PC-9 (cell line): ENCODE results near the gene ROBO1. TPM values are rescaled to one million over a fixed set of nuclear protein-coding genes. Genes with fewer than 3 reads are reported as not detected.

ENCODE experiments used
- BruUV-seq: library from RNA; stranded (reverse); fragments of 400-500 nt; replicated peaks from 2 replicates; lab custom pipeline; 2021; lab: Mats Ljungman, UMichigan
- CTCF ChIA-PET: fragments of 300-600 bp; sonication (Branson Sonifier 250); formaldehyde crosslinking; loops from one replicate; lab custom pipeline; 2022; ENCODE audit warnings: antibody characterized with exemption; lab: Charles Lee
- POLR2A ChIA-PET: fragments of 300-600 bp; sonication (Branson Sonifier 250); formaldehyde crosslinking; loops from one replicate; lab custom pipeline; 2022; ENCODE audit warnings: antibody characterized with exemption; ENCODE audit not compliant: unreplicated experiment; lab: Charles Lee
- DNase-seq, 2 experiments: peaks; one replicate each; pipeline versions ENCODE4 v3.0.0 to v3.0.0-alpha.2; 2015 to 2022; ENCODE audit warnings: mixed read lengths in 1 of 2
- H2AFZ ChIP-seq: fragments of 200-600 bp; sonication (generic); 2 replicates; pipeline ENCODE4 v1.8.1; 2017; ENCODE audit warnings: antibody characterized with exemption
- H3F3A ChIP-seq: fragments of 200-600 bp; sonication (generic); 2 replicates; pipeline ENCODE4 v1.8.1; 2017; ENCODE audit warnings: antibody characterized with exemption, mild to moderate bottlenecking, low read depth; ENCODE audit not compliant: insufficient read depth
- H3K27ac ChIP-seq: fragments of 200-600 bp; sonication (generic); 2 replicates; pipeline ENCODE4 v1.6.1; 2016; ENCODE audit warnings: mixed run types
- H3K27me3 ChIP-seq: fragments of 200-600 bp; sonication (generic); 2 replicates; pipeline ENCODE4 v1.6.1; 2016; ENCODE audit warnings: low read depth, mixed run types; ENCODE audit not compliant: insufficient read depth
- H3K36me3 ChIP-seq: fragments of 200-600 bp; sonication (generic); 2 replicates; pipeline ENCODE4 v1.6.1; 2016; ENCODE audit warnings: low read depth, mixed run types
- H3K4me1 ChIP-seq: fragments of 200-600 bp; sonication (generic); replicated peaks from 2 replicates; pipeline ENCODE4 v1.6.1; 2016; ENCODE audit warnings: mixed run types; ENCODE audit not compliant: insufficient read depth
- H3K4me2 ChIP-seq: fragments of 200-600 bp; sonication (generic); 2 replicates; pipeline ENCODE4 v1.6.1; 2017; ENCODE audit warnings: mixed run types
- H3K4me3 ChIP-seq: fragments of 200-600 bp; sonication (generic); 2 replicates; pipeline ENCODE4 v1.6.1; 2016; ENCODE audit warnings: mixed run types
- H3K79me2 ChIP-seq: fragments of 200-600 bp; sonication (generic); 2 replicates; pipeline ENCODE4 v1.6.1; 2017; ENCODE audit warnings: low read depth, mixed run types
- H3K9me2 ChIP-seq: fragments of 200-600 bp; sonication (generic); 2 replicates; pipeline ENCODE4 v1.8.1; 2017; ENCODE audit warnings: mild to moderate bottlenecking; ENCODE audit not compliant: insufficient read depth
- H3K9me3 ChIP-seq: fragments of 200-600 bp; sonication (generic); 2 replicates; pipeline ENCODE4 v1.8.1; 2016; ENCODE audit warnings: low read depth; ENCODE audit not compliant: insufficient read depth
- H4K20me1 ChIP-seq: fragments of 200-600 bp; sonication (generic); 2 replicates; pipeline ENCODE4 v1.8.1; 2017; ENCODE audit not compliant: insufficient read depth
- CTCF ChIP-seq: fragments of 200-600 bp; sonication (generic); conservative IDR thresholded peaks from 2 replicates; pipeline ENCODE4 v1.6.1; 2017; ENCODE audit warnings: mixed run types, antibody characterized with exemption, mild to moderate bottlenecking, moderate library complexity
- EZH2 ChIP-seq: fragments of 200-600 bp; sonication (generic); IDR thresholded peaks from 2 replicates; pipeline ENCODE4 v1.8.0; 2017; ENCODE audit warnings: antibody characterized with exemption, low read depth
- intact Hi-C: fragments of 100-400 bp; cut with micrococcal nuclease; formaldehyde crosslinking; loops from one replicate; pipeline ENCODE4 v1.10.0; 2022; ENCODE audit not compliant: unreplicated experiment
- total RNA-seq: library from RNA; stranded (reverse); gene quantifications from 2 replicates; pipeline ENCODE4 v1.2.3, GENCODE V29; 2021

The ROBO1 gene
- total RNA-seq, 1 experiment from 2014 or later = 17.5 TPM

- H3K9me2 ChIP-seq = no peaks in the 10 kb centered on the region
- no peaks in the 10 kb centered on the region for H4K20me1 ChIP-seq
- peaks cover 5% of the 10 kb centered on the region; the same call in 1 of the 2 replicates for H3F3A ChIP-seq
- H3K4me2 ChIP-seq = no peak overlapping the region
- no peak overlapping the region for H3K4me3 ChIP-seq
- H3K4me1 ChIP-seq = no peaks in the 10 kb centered on the region
- no TSS peak for BruUV-seq
- H2AFZ ChIP-seq = no peak overlapping the region
- no peak for DNase-seq
- no peaks in the 10 kb centered on the region for H3K9me3 ChIP-seq
- no peak overlapping the region for H3K27ac ChIP-seq
- no peak for TF ChIP-seq EZH2
- no peak for TF ChIP-seq CTCF
- H3K79me2 ChIP-seq = no peaks in the 10 kb centered on the region
- no peaks in the 10 kb centered on the region for H3K36me3 ChIP-seq
- intact Hi-C loops = no loop called here
- CTCF ChIA-PET = no interaction called here
- no peaks in the 10 kb centered on the region for H3K27me3 ChIP-seq
- POLR2A ChIA-PET = no interaction called here
These were observed 449 bp downstream of the ROBO1 start for GRCh38 chr3:79767194-79767904.

GRCh38 chr3:79766496-79767193, 1.2 kb downstream of the ROBO1 start:
- Histone ChIP-seq H3K9me3 (no peaks in the 10 kb centered on the region), H3K27ac (no peak overlapping the region), H3K4me2 (no peak overlapping the region), H3K4me1 (no peaks in the 10 kb centered on the region), H3K4me3 (no peak overlapping the region), H3K79me2 (no peaks in the 10 kb centered on the region), H4K20me1 (no peaks in the 10 kb centered on the region), H2AFZ (no peak overlapping the region), H3F3A (peaks cover 2% of the 10 kb centered on the region; the same call in 1 of the 2 replicates), H3K27me3 (no peaks in the 10 kb centered on the region), H3K36me3 (no peaks in the 10 kb centered on the region), H3K9me2 (no peaks in the 10 kb centered on the region)
- TF ChIP-seq CTCF (no peak), EZH2 (no peak)
- ChIA-PET CTCF (no interaction called here), POLR2A (no interaction called here)
- intact Hi-C loops = no loop called here
- no TSS peak for BruUV-seq
- DNase-seq = no peak

DNA sequence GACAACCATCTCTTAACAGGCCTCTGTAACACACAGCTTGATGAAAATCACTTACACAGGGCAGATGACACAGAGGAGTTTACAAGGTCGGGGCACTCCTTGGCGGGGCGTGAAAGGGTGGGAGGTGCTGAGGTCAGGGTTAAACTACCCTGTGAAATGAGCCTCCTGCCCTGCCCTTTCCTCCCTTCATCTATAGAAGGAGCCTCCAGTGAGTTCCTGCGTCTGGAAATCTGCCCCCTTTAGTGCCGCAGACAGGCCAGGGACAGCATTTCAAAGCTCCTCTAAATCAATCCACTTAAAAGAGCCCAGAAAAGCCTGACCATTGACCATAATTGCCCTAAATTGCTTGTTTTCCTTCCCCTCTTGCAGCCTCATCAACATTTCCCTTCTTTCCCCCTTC, 1.9 kb downstream of the ROBO1 start:
- TF ChIP-seq CTCF (no peak), EZH2 (no peak)
- intact Hi-C loops = no loop called here
- no peaks in the 10 kb centered on the region for H3K36me3 ChIP-seq
- no peak overlapping the region for H3K27ac ChIP-seq
- no peaks in the 10 kb centered on the region for H3K9me2 ChIP-seq
- no peak overlapping the region for H2AFZ ChIP-seq
- POLR2A ChIA-PET = no interaction called here
- no peaks in the 10 kb centered on the region for H3K9me3 ChIP-seq
- no TSS peak for BruUV-seq
- no peak overlapping the region for H3K4me2 ChIP-seq
- no peaks in the 10 kb centered on the region for H3K27me3 ChIP-seq
- no peaks in the 10 kb centered on the region for H3F3A ChIP-seq
- H3K4me3 ChIP-seq = no peak overlapping the region
- no peaks in the 10 kb centered on the region for H4K20me1 ChIP-seq
- H3K4me1 ChIP-seq = no peaks in the 10 kb centered on the region
- no peaks in the 10 kb centered on the region for H3K79me2 ChIP-seq
- CTCF ChIA-PET = no interaction called here
- no peak for DNase-seq
